ENCODE results near the gene HDAC7.

The HDAC7 gene

DNA sequence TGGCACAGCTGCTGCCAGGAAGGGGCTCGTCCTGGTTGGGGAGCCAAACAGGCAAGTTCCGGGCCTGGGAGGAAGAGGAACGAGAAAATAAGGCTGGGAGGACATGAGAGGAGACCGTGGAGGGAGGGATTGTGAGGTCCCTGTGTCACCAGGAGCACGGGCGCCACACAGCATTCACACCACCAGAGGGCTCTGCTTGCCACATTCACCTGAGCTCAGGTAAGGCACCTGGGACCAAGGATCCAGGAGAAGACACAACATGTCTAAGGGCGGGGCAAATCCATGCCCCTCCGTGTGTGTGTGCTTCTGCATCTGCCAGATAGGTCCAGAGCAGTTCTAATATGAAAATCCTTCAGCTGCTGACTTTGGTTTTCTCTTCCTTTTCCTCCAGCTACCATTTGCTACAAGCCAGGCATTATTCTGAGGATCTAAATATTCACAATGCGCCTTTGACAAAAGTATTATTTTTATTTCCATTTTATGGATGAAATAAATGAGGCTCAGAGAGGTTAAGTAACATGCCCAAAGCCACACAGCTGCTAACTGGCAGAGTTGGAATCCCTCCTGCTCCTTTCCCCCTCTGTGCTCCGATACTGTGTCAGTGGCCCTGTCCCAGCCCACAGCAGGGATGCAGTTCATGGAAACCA lies 75.6 kb downstream of the HDAC7 start:
- no peak overlapping the region for H3K9ac ChIP-seq (ENCODE audit: low read length)
- H3K27me3 ChIP-seq (ENCODE audit: control insufficient read depth in 1 of 2, insufficient read depth in 2 of 2, low read length in 2 of 2), result no peaks in the 10 kb centered on the region
- H3K4me3 ChIP-seq (ENCODE audit: low read depth in 1 of 2, low read length in 2 of 2), result no peak overlapping the region
- no peak overlapping the region for H3K27ac ChIP-seq (ENCODE audit: low read depth, low read length)
- H3K4me1 ChIP-seq (ENCODE audit: insufficient read depth, low read length), result no peaks in the 10 kb centered on the region
- H3K36me3 ChIP-seq (ENCODE audit: insufficient read depth, low read length), result no peaks in the 10 kb centered on the region
- no peaks in the 10 kb centered on the region for H3K9me3 ChIP-seq (ENCODE audit: low read length)

DNA sequence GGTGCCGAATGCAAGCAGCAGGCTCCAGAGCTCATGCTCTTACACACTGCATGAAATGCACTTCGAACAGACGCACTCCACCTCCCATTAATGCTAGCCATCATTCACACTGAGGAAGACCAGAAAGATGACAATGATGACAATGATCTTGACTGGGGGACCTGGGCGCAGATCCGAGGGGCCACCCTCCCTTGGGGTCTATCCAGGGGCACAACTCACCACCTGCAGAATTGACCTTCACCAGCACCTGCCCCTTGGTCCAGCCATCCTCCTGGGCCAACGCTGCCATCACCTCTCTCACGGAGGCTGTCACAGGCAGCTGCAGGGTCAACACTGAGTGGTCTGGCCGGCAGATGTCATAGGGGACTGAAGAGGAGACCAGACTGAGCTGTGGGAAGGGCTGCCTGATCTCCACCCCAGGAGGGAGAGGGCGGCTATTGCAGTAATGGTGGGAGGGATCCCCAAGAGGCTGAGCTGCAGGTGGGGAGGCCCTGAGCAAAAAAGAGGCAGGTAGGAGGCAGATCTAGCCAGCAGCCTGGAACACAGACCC lies 76.3 kb downstream of the HDAC7 start:
- no peaks in the 10 kb centered on the region for H3K36me3 ChIP-seq (ENCODE audit: insufficient read depth, low read length)
- no peaks in the 10 kb centered on the region for H3K4me1 ChIP-seq (ENCODE audit: insufficient read depth, low read length)
- no peaks in the 10 kb centered on the region for H3K9me3 ChIP-seq (ENCODE audit: low read length)
- H3K27ac ChIP-seq (ENCODE audit: low read depth, low read length), result no peak overlapping the region
- no peak overlapping the region for H3K4me3 ChIP-seq (ENCODE audit: low read depth in 1 of 2, low read length in 2 of 2)
- no peak overlapping the region for H3K9ac ChIP-seq (ENCODE audit: low read length)
- H3K27me3 ChIP-seq (ENCODE audit: control insufficient read depth in 1 of 2, insufficient read depth in 2 of 2, low read length in 2 of 2), result no peaks in the 10 kb centered on the region

DNA sequence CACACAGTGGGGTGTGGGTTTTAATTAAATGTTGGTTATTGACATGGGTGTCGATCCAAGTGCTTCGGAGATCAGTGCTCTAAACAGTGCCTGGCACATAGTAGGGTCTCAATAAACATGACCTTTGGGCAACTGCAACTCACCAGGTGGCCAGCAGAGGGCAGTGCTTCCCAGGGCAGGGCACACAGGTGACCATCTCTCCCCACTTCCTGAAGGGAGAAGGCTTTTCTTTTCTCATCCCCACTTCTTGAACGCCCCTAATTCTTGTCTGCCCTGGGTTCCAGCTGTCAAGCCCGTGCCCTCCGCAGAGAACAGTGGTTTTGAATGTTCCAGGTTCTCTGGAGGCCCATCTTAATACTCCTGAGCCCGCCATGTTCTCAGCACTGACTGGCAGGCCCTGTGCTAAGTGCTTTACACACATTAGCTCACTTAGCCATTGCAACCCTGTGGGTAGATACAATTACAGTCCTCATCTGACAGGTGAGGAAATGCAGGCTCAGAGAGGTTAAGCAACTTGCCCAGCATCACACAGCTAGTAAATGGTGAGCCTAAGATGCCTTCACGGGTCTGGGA lies 77.4 kb downstream of the HDAC7 start:
- Histone ChIP-seq H3K27ac (ENCODE audit: low read depth, low read length) (no peak overlapping the region), H3K4me1 (ENCODE audit: insufficient read depth, low read length) (peaks cover 8% of the 10 kb centered on the region), H3K9ac (ENCODE audit: low read length) (no peak overlapping the region), H3K36me3 (ENCODE audit: insufficient read depth, low read length) (no peaks in the 10 kb centered on the region), H3K4me3 (ENCODE audit: low read depth in 1 of 2, low read length in 2 of 2) (no peak overlapping the region), H3K27me3 (ENCODE audit: control insufficient read depth in 1 of 2, insufficient read depth in 2 of 2, low read length in 2 of 2) (no peaks in the 10 kb centered on the region), H3K9me3 (ENCODE audit: low read length) (no peaks in the 10 kb centered on the region)

DNA sequence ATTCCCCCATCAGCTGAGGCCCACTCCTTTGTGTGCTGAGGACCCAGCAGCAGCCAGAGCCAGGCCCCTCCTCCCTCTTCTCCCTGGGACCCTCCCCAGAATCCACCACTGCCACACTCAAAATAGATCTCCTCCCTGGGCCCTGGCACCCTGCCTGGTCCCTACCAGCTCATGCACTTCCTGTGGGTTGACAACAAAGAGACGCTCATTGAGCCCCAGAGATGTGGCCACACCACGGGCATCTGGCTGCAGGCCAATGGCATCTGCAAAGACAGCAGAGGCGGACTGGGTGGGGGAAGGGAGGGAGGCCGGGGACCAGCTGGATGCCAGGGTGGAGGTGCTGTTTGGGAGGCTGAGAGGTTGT lies 78.4 kb downstream of the HDAC7 start:
- Histone ChIP-seq H3K9me3 (ENCODE audit: low read length) (no peaks in the 10 kb centered on the region), H3K4me3 (ENCODE audit: low read depth in 1 of 2, low read length in 2 of 2) (no peak overlapping the region), H3K27me3 (ENCODE audit: control insufficient read depth in 1 of 2, insufficient read depth in 2 of 2, low read length in 2 of 2) (no peaks in the 10 kb centered on the region), H3K36me3 (ENCODE audit: insufficient read depth, low read length) (no peaks in the 10 kb centered on the region), H3K27ac (ENCODE audit: low read depth, low read length) (no peak overlapping the region), H3K4me1 (ENCODE audit: insufficient read depth, low read length) (peaks cover 18% of the 10 kb centered on the region), H3K9ac (ENCODE audit: low read length) (no peak overlapping the region)

DNA sequence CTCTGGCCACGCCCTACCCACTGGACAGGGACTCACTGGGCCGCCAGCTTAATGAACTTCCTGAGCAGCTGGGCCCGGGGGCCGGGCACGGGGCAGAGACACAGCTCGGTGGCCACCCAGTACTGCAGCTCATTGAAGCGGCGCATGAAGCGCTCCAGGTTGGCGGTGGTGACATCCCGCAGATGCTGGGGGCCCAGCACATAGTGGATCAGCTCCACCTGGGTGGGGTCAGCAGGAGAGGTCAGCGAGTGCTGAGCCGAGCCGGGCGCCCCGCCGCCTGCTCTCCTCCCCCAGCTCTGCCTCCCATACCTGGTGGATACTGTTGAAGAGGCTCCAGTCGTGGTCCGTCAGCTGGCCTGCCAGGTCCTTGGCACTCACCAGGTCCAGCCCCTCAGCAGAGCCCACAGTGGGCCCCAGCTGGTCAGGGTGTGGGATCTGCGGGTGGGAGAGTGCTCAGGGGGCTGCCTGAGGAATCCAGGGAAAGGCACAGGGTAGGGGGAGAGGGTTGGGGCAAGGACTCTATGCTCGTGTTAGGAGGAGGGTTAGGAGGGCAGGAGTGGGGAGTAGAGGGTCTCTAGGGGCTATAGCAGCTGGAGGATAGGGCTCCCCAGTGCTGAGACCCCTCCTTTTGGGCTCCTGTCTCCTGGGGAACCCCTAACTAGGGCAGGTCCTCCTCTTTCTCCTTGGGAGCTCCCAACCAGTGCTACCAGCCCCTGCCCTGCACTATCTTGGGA lies 78.9 kb downstream of the HDAC7 start:
- Histone ChIP-seq H3K27ac (ENCODE audit: low read depth, low read length) (no peak overlapping the region), H3K4me1 (ENCODE audit: insufficient read depth, low read length) (peaks cover 23% of the 10 kb centered on the region), H3K9me3 (ENCODE audit: low read length) (no peaks in the 10 kb centered on the region), H3K9ac (ENCODE audit: low read length) (no peak overlapping the region), H3K4me3 (ENCODE audit: low read depth in 1 of 2, low read length in 2 of 2) (no peak overlapping the region), H3K27me3 (ENCODE audit: control insufficient read depth in 1 of 2, insufficient read depth in 2 of 2, low read length in 2 of 2) (no peaks in the 10 kb centered on the region), H3K36me3 (ENCODE audit: insufficient read depth, low read length) (no peaks in the 10 kb centered on the region)

DNA sequence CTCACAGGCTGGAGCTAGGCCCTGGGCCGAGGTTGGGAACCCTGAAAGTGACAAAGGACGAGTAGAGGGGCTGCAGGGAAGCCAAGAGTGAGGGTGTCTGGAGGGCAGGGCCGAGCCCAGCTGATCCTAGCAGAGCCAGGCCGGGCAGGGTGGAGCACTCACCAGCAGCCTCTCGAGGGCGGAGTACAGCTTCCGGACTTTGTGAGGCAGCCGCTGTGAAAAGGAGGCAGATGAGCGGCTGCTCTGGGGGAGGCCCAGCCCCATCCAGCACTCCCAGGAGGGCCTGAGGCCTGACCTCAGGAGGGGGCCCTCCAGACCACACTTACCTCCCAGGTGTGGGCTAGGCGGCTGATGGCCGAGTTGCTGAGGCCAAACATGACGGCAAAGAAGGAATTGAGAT lies 79.7 kb downstream of the HDAC7 start:
- Histone ChIP-seq H3K4me1 (ENCODE audit: insufficient read depth, low read length) (peaks cover 31% of the 10 kb centered on the region), H3K9me3 (ENCODE audit: low read length) (no peaks in the 10 kb centered on the region), H3K4me3 (ENCODE audit: low read depth in 1 of 2, low read length in 2 of 2) (no peak overlapping the region), H3K27ac (ENCODE audit: low read depth, low read length) (no peak overlapping the region), H3K36me3 (ENCODE audit: insufficient read depth, low read length) (no peaks in the 10 kb centered on the region), H3K9ac (ENCODE audit: low read length) (no peak overlapping the region), H3K27me3 (ENCODE audit: control insufficient read depth in 1 of 2, insufficient read depth in 2 of 2, low read length in 2 of 2) (no peaks in the 10 kb centered on the region)

DNA sequence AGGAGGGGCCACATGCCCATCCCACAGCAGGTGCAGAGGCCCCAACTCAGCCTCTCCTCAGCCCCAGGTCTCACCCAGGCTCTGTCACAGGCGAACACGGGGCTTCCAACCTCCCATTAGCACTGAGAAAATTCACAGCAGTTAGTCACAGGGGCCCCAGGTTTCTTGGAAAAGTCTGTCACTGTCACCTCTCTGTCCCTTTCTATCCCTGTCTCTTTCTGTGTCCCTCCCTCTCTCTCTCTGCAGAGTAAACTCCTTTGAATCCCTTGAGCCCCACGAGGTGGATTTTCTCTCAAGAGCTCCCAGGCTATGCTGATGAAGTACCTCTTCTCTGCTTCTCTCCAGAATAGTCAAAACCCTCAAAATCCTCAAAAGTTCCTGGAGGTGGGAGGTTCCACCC lies 80.4 kb downstream of the HDAC7 start:
- no peaks in the 10 kb centered on the region for H3K36me3 ChIP-seq (ENCODE audit: insufficient read depth, low read length)
- no peaks in the 10 kb centered on the region for H3K9me3 ChIP-seq (ENCODE audit: low read length)
- H3K4me3 ChIP-seq (ENCODE audit: low read depth in 1 of 2, low read length in 2 of 2), result no peak overlapping the region
- H3K27ac ChIP-seq (ENCODE audit: low read depth, low read length), result no peak overlapping the region
- no peak overlapping the region for H3K9ac ChIP-seq (ENCODE audit: low read length)
- no peaks in the 10 kb centered on the region for H3K27me3 ChIP-seq (ENCODE audit: control insufficient read depth in 1 of 2, insufficient read depth in 2 of 2, low read length in 2 of 2)
- peaks cover 38% of the 10 kb centered on the region for H3K4me1 ChIP-seq (ENCODE audit: insufficient read depth, low read length)

DNA sequence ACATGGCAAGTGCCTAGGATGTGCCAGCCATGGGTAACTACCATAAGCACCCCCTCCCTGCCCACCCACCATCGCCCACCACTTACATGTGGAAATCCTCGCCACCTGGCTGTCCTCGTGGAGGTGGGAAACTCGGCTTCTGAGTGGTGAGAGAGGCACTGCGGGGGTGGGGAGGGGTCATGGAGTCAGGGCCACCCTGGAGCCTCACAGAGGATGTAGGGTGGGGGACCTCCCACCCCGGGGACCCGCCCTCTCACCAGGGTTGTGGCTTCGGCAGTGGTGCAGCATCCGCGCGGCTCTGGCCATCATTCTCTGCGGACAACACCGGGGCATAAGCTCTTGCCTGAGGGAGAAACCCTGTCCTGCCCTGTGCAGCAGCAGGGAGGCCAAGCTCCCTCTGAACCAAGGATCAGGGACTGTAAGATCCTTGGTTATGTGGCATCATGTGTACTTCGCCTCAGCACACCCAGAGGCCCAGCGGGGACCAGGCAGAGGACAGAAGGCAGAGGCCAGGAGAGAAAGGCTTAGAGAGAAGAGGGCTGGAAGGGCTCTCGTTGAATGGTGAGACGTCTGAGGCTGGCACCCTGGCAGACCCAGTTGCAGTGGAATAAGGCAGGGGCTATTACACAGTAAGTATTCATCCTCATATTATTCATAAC lies 81.6 kb downstream of the HDAC7 start:
- Histone ChIP-seq H3K4me3 (ENCODE audit: low read depth in 1 of 2, low read length in 2 of 2) (no peak overlapping the region), H3K9ac (ENCODE audit: low read length) (no peak overlapping the region), H3K27ac (ENCODE audit: low read depth, low read length) (peak overlapping the region; percentile 81), H3K36me3 (ENCODE audit: insufficient read depth, low read length) (no peaks in the 10 kb centered on the region), H3K27me3 (ENCODE audit: control insufficient read depth in 1 of 2, insufficient read depth in 2 of 2, low read length in 2 of 2) (no peaks in the 10 kb centered on the region), H3K4me1 (ENCODE audit: insufficient read depth, low read length) (peaks cover 46% of the 10 kb centered on the region), H3K9me3 (ENCODE audit: low read length) (no peaks in the 10 kb centered on the region)

DNA sequence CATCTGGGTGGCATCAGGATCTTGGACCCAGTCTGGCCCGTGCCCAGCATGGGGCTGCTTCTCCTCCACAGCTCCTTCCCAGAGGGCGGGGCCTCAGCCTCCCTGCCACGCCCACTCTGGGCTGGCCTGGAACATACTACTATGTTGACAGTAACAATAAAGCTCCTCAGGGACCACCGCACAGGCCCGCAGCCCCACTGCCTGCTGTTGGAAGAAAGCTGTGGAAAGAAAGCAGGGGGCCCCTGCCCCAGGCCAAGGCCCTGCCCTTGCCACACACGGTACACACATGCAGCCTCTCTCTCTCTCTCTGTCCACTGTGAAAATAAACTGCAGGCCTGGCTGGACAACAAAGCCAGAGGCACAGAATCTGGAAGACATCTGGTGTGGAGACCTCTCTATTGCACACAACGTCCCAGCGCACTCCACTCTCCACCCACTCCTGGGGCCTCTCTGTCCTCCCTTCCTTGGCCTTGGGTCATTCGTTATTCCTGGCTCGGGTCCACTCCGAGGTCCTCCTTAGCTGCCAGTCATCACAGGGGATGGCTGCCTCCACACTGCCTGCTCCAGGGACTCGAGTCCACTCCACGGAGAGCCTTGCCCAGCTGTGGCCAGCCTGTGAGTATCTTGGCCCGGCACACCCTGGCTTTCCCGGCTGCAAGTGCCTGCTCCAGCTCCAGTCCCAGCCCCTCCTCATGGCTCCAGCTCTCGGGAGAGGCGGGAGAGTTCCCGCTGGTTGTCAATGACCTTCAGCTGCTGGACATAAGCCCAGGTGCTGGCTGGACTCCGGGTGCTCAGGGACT lies 82.6 kb downstream of the HDAC7 start:
- Histone ChIP-seq H3K27ac (ENCODE audit: low read depth, low read length) (peak overlapping the region; percentile 81), H3K4me1 (ENCODE audit: insufficient read depth, low read length) (peaks cover 46% of the 10 kb centered on the region), H3K27me3 (ENCODE audit: control insufficient read depth in 1 of 2, insufficient read depth in 2 of 2, low read length in 2 of 2) (no peaks in the 10 kb centered on the region), H3K9ac (ENCODE audit: low read length) (no peak overlapping the region), H3K36me3 (ENCODE audit: insufficient read depth, low read length) (no peaks in the 10 kb centered on the region), H3K9me3 (ENCODE audit: low read length) (no peaks in the 10 kb centered on the region), H3K4me3 (ENCODE audit: low read depth in 1 of 2, low read length in 2 of 2) (peak overlapping the region in 1 of 2 donors; percentile 38)

DNA sequence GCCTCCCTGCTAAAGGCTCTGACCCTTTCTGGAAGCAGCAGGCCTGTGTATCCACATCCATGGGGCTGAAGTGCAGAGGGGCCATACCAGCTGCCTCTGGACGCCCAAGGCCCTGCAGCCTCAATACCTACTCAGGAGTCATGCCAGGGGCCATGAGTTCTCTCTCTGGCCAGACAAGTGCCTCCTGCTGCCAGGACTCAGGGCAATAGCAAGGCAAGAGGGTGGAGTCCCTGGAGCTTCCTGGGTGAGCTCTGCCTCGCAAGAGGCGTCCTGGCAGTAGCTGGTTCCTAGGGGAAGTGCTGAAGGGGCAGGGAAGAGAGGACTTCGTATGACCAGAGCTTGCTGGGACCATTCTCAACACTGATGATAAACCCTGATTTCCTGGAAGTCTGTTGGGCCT lies 83.5 kb downstream of the HDAC7 start:
- Histone ChIP-seq H3K9me3 (ENCODE audit: low read length) (no peaks in the 10 kb centered on the region), H3K9ac (ENCODE audit: low read length) (no peak overlapping the region), H3K27ac (ENCODE audit: low read depth, low read length) (peak overlapping the region; percentile 81), H3K4me1 (ENCODE audit: insufficient read depth, low read length) (peaks cover 46% of the 10 kb centered on the region), H3K4me3 (ENCODE audit: low read depth in 1 of 2, low read length in 2 of 2) (peak overlapping the region in 1 of 2 donors; percentile 38), H3K27me3 (ENCODE audit: control insufficient read depth in 1 of 2, insufficient read depth in 2 of 2, low read length in 2 of 2) (no peaks in the 10 kb centered on the region), H3K36me3 (ENCODE audit: insufficient read depth, low read length) (no peaks in the 10 kb centered on the region)

DNA sequence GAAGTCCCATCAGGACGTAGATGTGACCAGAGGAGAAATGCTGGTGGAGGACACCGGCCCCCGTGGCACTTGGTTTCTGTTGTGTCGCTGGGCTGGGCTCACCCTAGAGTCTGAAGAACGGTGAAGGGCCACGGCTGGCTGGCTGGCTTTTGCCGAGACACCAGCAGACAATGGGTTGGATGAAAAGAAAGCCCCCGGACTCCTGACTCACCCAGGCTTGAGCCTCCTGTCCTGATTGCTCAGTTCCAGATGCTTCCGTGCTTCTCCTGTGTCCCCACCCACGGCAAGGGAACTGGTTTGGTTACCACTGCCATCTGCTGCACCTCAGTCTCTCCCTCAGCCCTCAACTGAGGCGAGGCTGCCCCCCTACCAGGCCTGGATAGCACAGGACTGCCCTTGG lies 84.1 kb downstream of the HDAC7 start:
- H3K36me3 ChIP-seq (ENCODE audit: insufficient read depth, low read length), result no peaks in the 10 kb centered on the region
- no peaks in the 10 kb centered on the region for H3K9me3 ChIP-seq (ENCODE audit: low read length)
- H3K27me3 ChIP-seq (ENCODE audit: control insufficient read depth in 1 of 2, insufficient read depth in 2 of 2, low read length in 2 of 2), result no peaks in the 10 kb centered on the region
- H3K9ac ChIP-seq (ENCODE audit: low read length), result no peak overlapping the region
- peaks cover 46% of the 10 kb centered on the region for H3K4me1 ChIP-seq (ENCODE audit: insufficient read depth, low read length)
- peak overlapping the region; percentile 81 for H3K27ac ChIP-seq (ENCODE audit: low read depth, low read length)
- H3K4me3 ChIP-seq (ENCODE audit: low read depth in 1 of 2, low read length in 2 of 2), result no peak overlapping the region
